Gastrocnemius medialis (tissue), 4 donors: ENCODE data around the gene MMEL1. TPM values are rescaled to one million over a fixed set of nuclear protein-coding genes. Genes with fewer than 3 reads are reported as not detected.

Experiments used
- ATAC-seq, 2 donors: fragments of 150-250 bp; one replicate each; pipeline ENCODE4 v1.9.1; 2016
- DNase-seq, 2 donors: peaks; one replicate each; pipeline ENCODE4 v3.0.0-alpha.2; 2019
- H3K27ac ChIP-seq, 4 donors: fragments of 200-600 bp; sonication (generic); 1 replicate in 1 of 4; 2 replicates in 3 of 4; pipeline ENCODE4 v1.5.1; 2016 to 2018; ENCODE audit warnings: mild to moderate bottlenecking in 2 of 4, moderate library complexity in 1 of 4
- H3K27me3 ChIP-seq, 3 donors: fragments of 200-600 bp; sonication (generic) in 2 of 3; 1 replicate in 1 of 3; 2 replicates in 2 of 3; pipeline versions ENCODE4 v1.5.1 to v1.6.0; 2016 to 2019; ENCODE audit warnings: mild to moderate bottlenecking in 1 of 3, moderate library complexity in 1 of 3
- H3K36me3 ChIP-seq, 2 donors: fragments of 200-600 bp; sonication (generic) in 1 of 2; one replicate each; pipeline ENCODE4 v1.5.1; 2017 to 2018
- H3K4me1 ChIP-seq, 2 donors: fragments of 200-600 bp; sonication (generic) in 1 of 2; one replicate each; pipeline ENCODE4 v1.5.1; 2016 to 2017; ENCODE audit warnings: mild to moderate bottlenecking in 2 of 2
- H3K4me3 ChIP-seq, 4 donors: fragments of 200-600 bp; sonication (generic) in 3 of 4; 1 replicate in 1 of 4; 2 replicates in 3 of 4; pipeline ENCODE4 v1.5.1; 2016 to 2019; ENCODE audit warnings: mild to moderate bottlenecking in 2 of 4
- H3K9me3 ChIP-seq, 3 donors: fragments of 200-600 bp; sonication (generic) in 2 of 3; 1 replicate in 1 of 3; 2 replicates in 2 of 3; pipeline ENCODE4 v1.5.1; 2016 to 2019
- POLR2A ChIP-seq, 2 donors: fragments of 450-650 bp; IDR thresholded peaks; one replicate each; pipeline ENCODE4 v1.6.1; 2017; ENCODE audit warnings: antibody characterized with exemption in 2 of 2, mild to moderate bottlenecking in 2 of 2, moderate library complexity in 2 of 2
- in situ Hi-C, 4 donors: fragments of 200-750 bp; cut with MboI; loops; one replicate each; pipeline versions ENCODE4 v1.15.0 to v1.8.0; 2017; ENCODE audit warnings: low sequenced_read_pairs in 4 of 4
- intact Hi-C: fragments of 100-400 bp; cut with DNase I; formaldehyde crosslinking; loops from one replicate; pipeline ENCODE4 v1.15.1; 2023; ENCODE audit warnings: low total_unique reads
- total RNA-seq, 4 donors: library from RNA; depleted of rRNA; stranded (reverse); fragments of >200 nt; gene quantifications; one replicate each; pipeline versions ENCODE4 v1.1.0 to v1.2.3, GENCODE V29; 2016
- TF ChIP-seq, protein P1 (sequence below), 5 experiments: fragments of 450-650 bp in 3 of 5; fragments of 200-600 bp in 2 of 5; sonication (generic) in 2 of 5; IDR thresholded peaks in 4 of 5; conservative IDR thresholded peaks in 1 of 5; 1 replicate in 4 of 5; 2 replicates in 1 of 5; pipeline ENCODE4 v1.5.1; 2016 to 2019; ENCODE audit warnings: antibody characterized with exemption in 5 of 5, mild to moderate bottlenecking in 3 of 5, moderate library complexity in 3 of 5

MMEL1 gene
- total RNA-seq, 4 donors from 2014 or later = not detected

DNA sequence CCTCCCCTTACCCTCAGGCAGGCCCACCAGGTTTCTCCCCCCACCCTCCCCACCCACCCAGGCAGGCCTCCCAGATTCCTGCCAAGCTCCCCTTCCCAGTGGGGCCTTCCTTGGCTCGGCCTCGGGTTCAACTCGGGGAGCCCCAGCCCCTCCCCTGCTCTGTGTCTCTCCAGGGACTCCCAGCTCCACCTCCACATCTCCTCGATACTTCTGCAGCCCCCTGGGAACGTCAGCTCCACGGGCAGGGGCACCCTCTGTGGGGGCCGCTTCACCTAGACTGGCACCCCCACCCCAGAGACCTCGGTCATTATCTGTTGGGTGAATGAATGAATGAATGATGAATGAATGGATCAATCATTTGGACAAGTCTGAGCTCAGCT, 775 bp downstream of the MMEL1 start:
- intact Hi-C loops = no loop called here
- Histone ChIP-seq H3K36me3 (no peaks in the 10 kb centered on the region), H3K27me3 (peaks cover 44 to 74% (median 69%) of the 10 kb centered on the region in 3 donors), H3K4me3 (no peak overlapping the region), H3K27ac (no peak overlapping the region), H3K9me3 (peaks cover 0 to 5% (median 0%) of the 10 kb centered on the region in 3 donors), H3K4me1 (no peaks in the 10 kb centered on the region)
- TF ChIP-seq, protein P1, sequence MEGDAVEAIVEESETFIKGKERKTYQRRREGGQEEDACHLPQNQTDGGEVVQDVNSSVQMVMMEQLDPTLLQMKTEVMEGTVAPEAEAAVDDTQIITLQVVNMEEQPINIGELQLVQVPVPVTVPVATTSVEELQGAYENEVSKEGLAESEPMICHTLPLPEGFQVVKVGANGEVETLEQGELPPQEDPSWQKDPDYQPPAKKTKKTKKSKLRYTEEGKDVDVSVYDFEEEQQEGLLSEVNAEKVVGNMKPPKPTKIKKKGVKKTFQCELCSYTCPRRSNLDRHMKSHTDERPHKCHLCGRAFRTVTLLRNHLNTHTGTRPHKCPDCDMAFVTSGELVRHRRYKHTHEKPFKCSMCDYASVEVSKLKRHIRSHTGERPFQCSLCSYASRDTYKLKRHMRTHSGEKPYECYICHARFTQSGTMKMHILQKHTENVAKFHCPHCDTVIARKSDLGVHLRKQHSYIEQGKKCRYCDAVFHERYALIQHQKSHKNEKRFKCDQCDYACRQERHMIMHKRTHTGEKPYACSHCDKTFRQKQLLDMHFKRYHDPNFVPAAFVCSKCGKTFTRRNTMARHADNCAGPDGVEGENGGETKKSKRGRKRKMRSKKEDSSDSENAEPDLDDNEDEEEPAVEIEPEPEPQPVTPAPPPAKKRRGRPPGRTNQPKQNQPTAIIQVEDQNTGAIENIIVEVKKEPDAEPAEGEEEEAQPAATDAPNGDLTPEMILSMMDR (IDR thresholded peaks at IDR 0.05 in 4 of 5, conservative IDR thresholded peaks at IDR 0.05 in 1 of 5) = no peak
- TF ChIP-seq POLR2A (IDR thresholded peaks at IDR 0.05) = no peak
- in situ Hi-C loops = no loop called here
- ATAC-seq (no peak), DNase-seq (no peak)

DNA sequence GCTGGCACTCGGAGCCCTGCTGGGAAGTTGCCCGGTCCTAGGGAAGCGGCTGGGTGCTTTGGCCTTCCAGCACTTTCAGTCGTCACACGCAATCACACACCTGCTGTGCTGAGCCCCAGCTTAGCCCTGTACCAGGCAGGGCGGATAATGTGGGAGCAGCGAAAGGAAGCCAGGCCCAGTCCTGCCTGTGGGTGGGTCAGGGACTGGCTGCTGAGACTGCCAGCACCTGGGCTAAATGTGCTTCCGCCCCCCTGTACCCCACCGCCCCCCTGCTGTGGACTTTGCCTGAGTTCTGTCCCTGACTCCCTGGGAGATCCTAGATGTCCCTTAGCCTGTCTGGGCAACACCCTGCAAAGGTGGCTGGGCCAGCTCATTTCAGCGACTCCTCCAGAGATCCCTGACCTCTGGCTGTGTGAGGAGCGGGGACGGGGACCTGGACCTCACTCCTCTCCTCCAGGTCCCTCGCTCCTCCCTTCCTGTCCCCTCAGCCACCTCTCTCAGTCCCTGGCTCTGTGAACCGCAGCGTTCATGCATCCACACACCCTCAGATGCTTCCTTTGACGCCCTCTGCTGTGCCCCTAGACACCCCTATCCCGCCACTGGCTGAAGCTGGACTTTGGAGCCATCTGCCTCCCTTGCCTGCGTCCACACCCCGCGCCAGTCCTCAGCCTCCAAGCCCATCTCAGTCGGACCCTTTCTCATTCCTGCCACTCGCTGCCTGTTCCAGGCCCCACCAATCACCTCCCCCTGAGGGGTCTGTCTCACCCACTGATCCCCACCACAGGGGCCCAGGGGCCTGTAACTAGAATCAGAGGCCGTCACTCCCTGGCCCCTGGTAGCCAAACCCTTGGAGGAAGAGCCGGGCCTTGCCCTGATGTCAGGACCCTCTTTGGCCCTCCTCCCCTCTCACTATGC, 1.4 kb downstream of the MMEL1 start:
- DNase-seq (no peak), ATAC-seq (no peak)
- H3K27me3 ChIP-seq = peaks cover 42 to 76% (median 74%) of the 10 kb centered on the region in 3 donors
- intact Hi-C loops (no loop called here), in situ Hi-C loops (no loop called here)
- H3K4me3 ChIP-seq = no peak overlapping the region
- no peaks in the 10 kb centered on the region for H3K4me1 ChIP-seq
- no peaks in the 10 kb centered on the region for H3K9me3 ChIP-seq
- no peaks in the 10 kb centered on the region for H3K36me3 ChIP-seq
- no peak overlapping the region for H3K27ac ChIP-seq
- TF ChIP-seq POLR2A (IDR thresholded peaks at IDR 0.05) = no peak
- TF ChIP-seq, protein P1 (IDR thresholded peaks at IDR 0.05 in 4 of 5, conservative IDR thresholded peaks at IDR 0.05 in 1 of 5) = no peak

DNA sequence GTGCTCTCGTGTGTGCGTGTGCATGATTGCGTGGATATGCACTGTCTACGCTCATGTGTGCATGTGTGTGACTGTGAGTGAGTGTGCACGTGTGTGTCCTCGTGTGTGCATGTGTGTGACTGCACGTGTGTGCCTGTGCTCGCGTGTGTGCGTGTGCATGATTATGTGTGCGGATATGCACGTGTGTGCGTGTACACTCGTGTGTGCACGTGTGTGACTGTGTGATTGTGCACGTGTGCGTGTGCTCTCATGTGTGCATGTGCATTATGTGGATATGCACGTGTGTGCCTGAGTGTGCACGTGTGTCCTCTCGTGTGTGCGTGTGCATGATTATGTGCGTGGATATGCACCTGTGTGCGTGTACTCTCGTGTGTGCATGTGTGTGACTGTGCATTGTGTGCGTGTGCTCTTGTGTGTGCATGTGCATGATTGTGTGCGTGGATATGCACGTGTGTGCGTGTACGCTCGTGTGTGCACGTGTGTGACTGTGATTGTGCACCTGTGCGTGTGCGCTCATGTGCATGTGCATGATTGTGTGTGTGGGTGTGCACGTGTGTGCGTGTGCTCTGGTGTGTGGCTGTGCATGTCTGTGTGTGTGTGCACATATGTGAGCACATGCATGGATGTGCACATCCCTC, 2.2 kb downstream of the MMEL1 start:
- ATAC-seq (no peak), DNase-seq (no peak)
- Histone ChIP-seq H3K36me3 (no peaks in the 10 kb centered on the region), H3K4me1 (no peaks in the 10 kb centered on the region), H3K27ac (no peak overlapping the region), H3K27me3 (peaks cover 43 to 73% (median 71%) of the 10 kb centered on the region in 3 donors), H3K9me3 (no peaks in the 10 kb centered on the region), H3K4me3 (no peak overlapping the region)
- TF ChIP-seq, protein P1 (IDR thresholded peaks at IDR 0.05 in 4 of 5, conservative IDR thresholded peaks at IDR 0.05 in 1 of 5) = no peak
- TF ChIP-seq POLR2A (IDR thresholded peaks at IDR 0.05) = no peak
- in situ Hi-C loops = no loop called here
- intact Hi-C loops = no loop called here

DNA sequence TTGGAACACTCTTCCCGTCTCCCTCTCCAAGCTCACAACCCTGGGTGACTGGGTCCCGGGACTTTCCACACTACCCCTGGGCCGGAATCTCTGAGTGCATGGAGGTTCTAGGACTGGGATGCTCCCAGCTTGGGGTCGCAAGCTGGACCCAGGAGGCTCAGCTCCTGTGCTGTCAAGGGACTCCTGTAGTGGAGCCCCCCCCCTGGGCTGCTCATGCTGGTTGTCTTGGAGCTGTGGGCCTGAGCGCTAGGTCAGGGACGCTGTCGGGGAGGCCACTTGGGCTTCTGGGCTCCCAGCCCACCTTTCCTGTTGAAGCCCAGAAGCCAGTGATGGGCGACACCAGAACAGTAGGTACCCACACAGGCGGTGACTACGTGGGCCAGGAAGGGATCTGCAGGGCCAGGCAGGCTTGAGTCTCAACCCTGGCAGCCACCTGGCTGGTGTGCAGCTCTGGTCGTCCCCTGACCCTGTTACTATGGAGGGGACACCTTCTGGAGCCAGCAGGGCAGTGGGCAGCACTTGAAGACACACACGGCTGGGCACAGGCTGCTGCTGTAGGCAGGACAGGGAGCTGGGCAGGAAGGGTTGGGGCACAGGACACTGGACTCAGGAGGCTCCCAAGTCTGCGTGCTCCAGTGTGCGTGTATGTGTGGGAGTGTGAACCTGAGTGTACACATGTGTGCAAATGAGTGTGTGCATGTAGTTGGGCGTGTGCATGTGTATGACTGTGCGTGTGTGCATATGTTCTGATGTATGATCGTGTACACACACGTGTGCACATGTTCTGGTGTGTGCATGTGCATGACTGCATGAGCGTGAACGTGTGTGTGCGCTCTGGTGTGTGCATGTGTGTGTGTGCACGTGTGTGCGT, 3.0 kb downstream of the MMEL1 start:
- H3K27me3 ChIP-seq = peaks cover 38 to 67% (median 66%) of the 10 kb centered on the region in 3 donors

More for the DNA sequence above, 3.0 kb downstream of the MMEL1 start:
- Histone ChIP-seq H3K27ac (no peak overlapping the region), H3K4me3 (no peak overlapping the region), H3K9me3 (no peaks in the 10 kb centered on the region), H3K36me3 (no peaks in the 10 kb centered on the region), H3K4me1 (no peaks in the 10 kb centered on the region)
- DNase-seq = no peak
- no peak for ATAC-seq
- TF ChIP-seq, protein P1 (IDR thresholded peaks at IDR 0.05 in 4 of 5, conservative IDR thresholded peaks at IDR 0.05 in 1 of 5) = no peak
- no peak for TF ChIP-seq POLR2A (IDR thresholded peaks at IDR 0.05)
- intact Hi-C loops = no loop called here
- in situ Hi-C loops = no loop called here
